Transverse colon (tissue), 4 donors: ENCODE measurements around the gene PXN. TPM values are rescaled to one million over a fixed set of nuclear protein-coding genes. Genes with fewer than 3 reads are reported as not detected.

Source experiments
- DNase-seq: peaks from one replicate; pipeline ENCODE4 v3.0.0-alpha.2; 2019
- H3K27ac ChIP-seq, 4 donors: fragments of 200-600 bp; sonication (generic); 2 replicates each; pipeline ENCODE4 v1.5.1; 2016 to 2018; ENCODE audit warnings: inconsistent platforms in 4 of 4
- H3K27me3 ChIP-seq: fragments of 200-600 bp; sonication (generic); 2 replicates; pipeline ENCODE4 v1.5.1; 2017; ENCODE audit warnings: inconsistent platforms
- H3K36me3 ChIP-seq, 4 donors: fragments of 200-600 bp; sonication (generic); 2 replicates each; pipeline ENCODE4 v1.5.1; 2017 to 2019; ENCODE audit warnings: inconsistent platforms in 4 of 4
- H3K4me1 ChIP-seq, 4 donors: fragments of 200-600 bp; sonication (generic); 2 replicates each; pipeline ENCODE4 v1.5.1; 2017 to 2020; ENCODE audit warnings: inconsistent platforms in 4 of 4
- H3K4me3 ChIP-seq, 4 donors: fragments of 200-600 bp; sonication (generic); 1 replicate in 1 of 4; 2 replicates in 3 of 4; pipeline versions ENCODE4 v1.5.1 to v1.6.1; 2017 to 2019; ENCODE audit warnings: inconsistent platforms in 4 of 4
- H3K9me3 ChIP-seq, 2 donors: fragments of 200-600 bp; sonication (generic); 2 replicates each; pipeline ENCODE4 v1.5.1; 2017 to 2019; ENCODE audit warnings: inconsistent platforms in 2 of 2
- CTCF ChIP-seq, 5 experiments: fragments of 200-600 bp in 3 of 5; fragments of 450-650 bp in 2 of 5; sonication (generic) in 3 of 5; IDR thresholded peaks; 1 replicate in 2 of 5; 2 replicates in 3 of 5; pipeline ENCODE4 v1.5.1; 2016 to 2017; ENCODE audit warnings: antibody characterized with exemption in 5 of 5, inconsistent platforms in 3 of 5, mild to moderate bottlenecking in 2 of 5, moderate library complexity in 1 of 5
- EP300 ChIP-seq: sonication (generic); formaldehyde crosslinking; IDR thresholded peaks from one replicate; pipeline ENCODE4 v1.6.1; 2017; ENCODE audit warnings: antibody characterized with exemption, low read depth
- POLR2A ChIP-seq: fragments of 450-650 bp; IDR thresholded peaks from one replicate; pipeline ENCODE4 v1.6.1; 2016; ENCODE audit warnings: antibody characterized with exemption, mild to moderate bottlenecking, moderate library complexity
- POLR2AphosphoS5 ChIP-seq, 3 donors: sonication (generic); formaldehyde crosslinking; IDR thresholded peaks; one replicate each; pipeline ENCODE4 v1.6.1; 2016; ENCODE audit warnings: antibody characterized with exemption in 3 of 3
- WGBS, 2 donors: methylation state at CpG; one replicate each; pipeline ENCODE4 v1.1.5; 2018; ENCODE audit warnings: low coverage in 1 of 2; 5-methylcytosine and 5-hydroxymethylcytosine counted together
- in situ Hi-C, 4 donors: fragments of 200-750 bp; cut with MboI; loops; one replicate each; pipeline versions ENCODE4 v1.15.0 to v1.15.1; 2017; ENCODE audit warnings: low sequenced_read_pairs in 3 of 4, low pct_ligation_motif_present in 1 of 4, low pct_unique_long_range_greater_than_20kb in 1 of 4
- intact Hi-C: fragments of 100-400 bp; cut with DNase I; formaldehyde crosslinking; loops from one replicate; pipeline ENCODE4 v1.15.1; 2023; ENCODE audit warnings: low total_unique reads
- total RNA-seq, 4 donors: library from RNA; depleted of rRNA; stranded (reverse); fragments of >200 nt; gene quantifications; one replicate each; pipeline ENCODE4 v1.1.0, GENCODE V29; 2016

The PXN gene
- total RNA-seq, 4 donors from 2014 or later = 101 to 328 (median 198) TPM

DNA sequence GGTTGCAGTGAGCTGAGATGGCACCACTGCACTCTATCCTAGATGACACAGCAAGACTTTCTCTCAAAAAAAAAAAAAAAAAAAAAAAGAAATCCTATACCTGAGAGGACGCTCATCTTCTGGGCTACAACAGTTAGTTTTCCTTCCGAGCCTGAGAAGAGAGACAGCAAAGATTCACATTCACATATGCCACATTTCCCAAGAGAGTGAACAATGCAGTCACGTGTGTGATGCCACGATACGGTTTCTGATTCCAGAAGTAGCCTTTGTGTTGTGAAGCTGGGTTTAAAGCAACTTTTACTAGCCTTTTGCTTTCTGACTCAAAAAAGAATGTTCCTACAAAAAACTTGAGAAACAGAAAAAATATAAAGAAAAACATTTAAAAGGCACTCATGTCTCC, 90.5 kb downstream of the PXN start:
- H3K36me3 ChIP-seq = peaks cover 0 to 95% (median 47%) of the 10 kb centered on the region in 4 donors
- in situ Hi-C loops = no loop called here

DNA sequence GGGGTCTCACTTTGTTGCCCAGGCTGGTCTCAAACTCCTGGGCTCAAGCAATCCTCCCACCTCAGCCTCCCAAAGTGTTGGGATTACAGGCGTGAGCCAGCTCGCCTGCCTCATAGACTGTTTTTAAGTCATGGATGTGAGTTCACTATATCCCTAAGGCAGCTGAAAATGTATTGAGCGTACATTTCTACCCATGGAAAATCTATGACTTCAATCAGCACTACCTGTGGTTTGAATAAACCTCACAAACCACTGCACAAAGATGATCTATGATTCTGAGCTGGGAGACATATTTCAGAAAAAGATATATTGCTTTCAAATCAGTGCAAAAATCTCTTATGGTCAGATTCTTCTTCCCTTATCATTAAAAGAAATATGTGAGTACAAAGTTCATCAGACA, 93.5 kb downstream of the PXN start:
- WGBS, 2 donors = 83 to 97% methylated on average over 1 to 3 of the region's 3 CpGs
- in situ Hi-C loops = no loop called here
- Histone ChIP-seq H3K36me3 (peaks cover 0 to 91% (median 46%) of the 10 kb centered on the region in 4 donors), H3K4me1 (no peaks in the 10 kb centered on the region), H3K4me3 (no peak overlapping the region), H3K27me3 (no peaks in the 10 kb centered on the region), H3K9me3 (no peaks in the 10 kb centered on the region), H3K27ac (no peak overlapping the region)
- no peak for DNase-seq
- intact Hi-C loops = no loop called here
- no peak for TF ChIP-seq POLR2AphosphoS5 (IDR thresholded peaks at IDR 0.05)
- no peak for TF ChIP-seq CTCF (IDR thresholded peaks at IDR 0.05)
- TF ChIP-seq POLR2A = no peak
- no peak for TF ChIP-seq EP300

More for the DNA sequence above, 90.5 kb downstream of the PXN start:
- Histone ChIP-seq H3K4me1 (no peaks in the 10 kb centered on the region), H3K4me3 (no peak overlapping the region), H3K27ac (no peak overlapping the region), H3K27me3 (no peaks in the 10 kb centered on the region), H3K9me3 (no peaks in the 10 kb centered on the region)
- TF ChIP-seq POLR2AphosphoS5 (IDR thresholded peaks at IDR 0.05) (no peak), EP300 (no peak), POLR2A (no peak), CTCF (IDR thresholded peaks at IDR 0.05) (no peak)
- no peak for DNase-seq
- 88 to 95% methylated on average over 5 of the region's 5 CpGs for WGBS, 2 donors
- intact Hi-C loops = no loop called here

GRCh38 chr12:120170631-120171030, 94.9 kb downstream of the PXN start:
- WGBS, 2 donors = 93 to 100% methylated on average over 1 to 7 of the region's 7 CpGs
- Histone ChIP-seq H3K27ac (no peak overlapping the region), H3K27me3 (no peaks in the 10 kb centered on the region), H3K9me3 (no peaks in the 10 kb centered on the region), H3K4me3 (no peak overlapping the region), H3K4me1 (no peaks in the 10 kb centered on the region), H3K36me3 (peaks cover 0 to 84% (median 42%) of the 10 kb centered on the region in 4 donors)
- TF ChIP-seq CTCF (IDR thresholded peaks at IDR 0.05) (no peak), POLR2AphosphoS5 (IDR thresholded peaks at IDR 0.05) (no peak), EP300 (no peak), POLR2A (no peak)
- intact Hi-C loops = no loop called here
- DNase-seq = no peak
- in situ Hi-C loops = no loop called here

DNA sequence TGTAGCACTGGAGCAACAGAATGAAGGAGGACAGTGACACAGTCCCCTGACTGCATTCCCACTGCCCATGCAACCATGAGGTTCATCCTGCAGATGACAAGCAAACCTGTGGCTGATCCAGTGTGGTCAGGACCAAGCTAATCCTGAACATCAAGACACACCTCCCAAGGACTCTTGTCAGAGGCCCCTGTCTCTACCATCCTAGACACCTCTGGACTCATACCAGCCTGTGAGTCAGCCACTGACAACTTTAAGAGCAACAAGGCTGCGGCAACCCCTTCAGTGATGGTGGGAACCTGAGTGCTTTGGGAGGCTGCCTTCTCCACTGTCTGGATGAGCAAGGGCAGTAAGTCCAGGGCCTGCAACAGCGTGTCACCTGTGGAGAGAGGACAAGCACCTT, 95.6 kb downstream of the PXN start:
- WGBS, 2 donors = 100% methylated on average over 2 of the region's 2 CpGs
- TF ChIP-seq CTCF (IDR thresholded peaks at IDR 0.05) = no peak
- TF ChIP-seq POLR2AphosphoS5 (IDR thresholded peaks at IDR 0.05) = no peak
- no peaks in the 10 kb centered on the region for H3K27me3 ChIP-seq
- H3K9me3 ChIP-seq = no peaks in the 10 kb centered on the region
- intact Hi-C loops = no loop called here
- no peak overlapping the region for H3K27ac ChIP-seq
- in situ Hi-C loops = no loop called here
- no peak for DNase-seq
- no peak overlapping the region for H3K4me3 ChIP-seq
- peaks cover 0 to 84% (median 42%) of the 10 kb centered on the region in 4 donors for H3K36me3 ChIP-seq
- no peaks in the 10 kb centered on the region for H3K4me1 ChIP-seq
